Heart right ventricle (tissue), 16 donors: ENCODE data around the gene HLCS. TPM values are rescaled to one million over a fixed set of nuclear protein-coding genes. Genes with fewer than 3 reads are reported as not detected.

ENCODE experiments used
- ATAC-seq, 8 donors: fragments of 200-7000 bp; cut with Tn5 transposase; one replicate each; pipeline ENCODE4 v1.9.1; 2020; ENCODE audit warnings: mild to moderate bottlenecking in 8 of 8, moderate library complexity in 8 of 8, moderate number of reproducible peaks in 1 of 8
- DNase-seq, 2 donors: peaks; one replicate each; pipeline ENCODE4 v3.0.0-alpha.2; 2020
- H3K27ac ChIP-seq, 10 donors: fragments of 200-600 bp; sonication (generic) in 2 of 10; one replicate each; pipeline versions ENCODE4 v1.5.0 to v1.8.0; 2020 to 2022; ENCODE audit warnings: mild to moderate bottlenecking in 3 of 10
- H3K27me3 ChIP-seq, 7 donors: fragments of 200-600 bp; one replicate each; pipeline ENCODE4 v1.8.0; 2021 to 2022; ENCODE audit warnings: mild to moderate bottlenecking in 2 of 7
- H3K36me3 ChIP-seq, 9 donors: fragments of 200-600 bp; sonication (generic) in 1 of 9; one replicate each; pipeline versions ENCODE4 v1.5.0 to v1.8.0; 2020 to 2022; ENCODE audit warnings: mild to moderate bottlenecking in 2 of 9
- H3K4me1 ChIP-seq, 9 donors: fragments of 200-600 bp; sonication (generic) in 1 of 9; one replicate each; pipeline versions ENCODE4 v1.5.0 to v1.8.0; 2020 to 2022; ENCODE audit warnings: mild to moderate bottlenecking in 4 of 9
- H3K4me3 ChIP-seq, 10 donors: fragments of 200-600 bp; sonication (generic) in 2 of 10; one replicate each; pipeline versions ENCODE4 v1.5.0 to v1.8.0; 2020 to 2022; ENCODE audit warnings: mild to moderate bottlenecking in 7 of 10, moderate library complexity in 2 of 10
- H3K9me3 ChIP-seq, 11 donors: fragments of 200-600 bp in 10 of 11; sonication (generic) in 2 of 11; one replicate each; pipeline versions ENCODE4 v1.5.0 to v1.8.0; 2013 to 2022; ENCODE audit warnings: mild to moderate bottlenecking in 2 of 11, control low read depth in 1 of 11, moderate library complexity in 1 of 11
- WGBS, 2 donors: extraction: QIAGEN DNeasy Blood & Tissue Kit; methylation state at CpG; one replicate each; pipeline ENCODE4 v1.1.7; 2013; ENCODE audit warnings: inconsistent platforms in 1 of 2; 5-methylcytosine and 5-hydroxymethylcytosine counted together
- intact Hi-C, 10 donors: fragments of 100-400 bp; cut with DNase I; formaldehyde crosslinking; loops; one replicate each; pipeline versions ENCODE4 v1.11.1 to v1.14.2; 2022
- polyA plus RNA-seq, 2 donors: library from polyadenylated mRNA; stranded (reverse); fragments of 200-250 nt; gene quantifications; one replicate each; pipeline ENCODE4 v1.2.3, GENCODE V29; 2013
- total RNA-seq, 10 donors: library from RNA; stranded (reverse); fragmentation: NEBNext Ultra II Directional in 3 of 10; extraction: Animal tissue kit (Norgen Biotek cat#: 25700) in 3 of 10; gene quantifications; one replicate each; pipeline versions ENCODE4 v1.2.1 to v1.2.4, GENCODE V29; 2021 to 2023
- TF ChIP-seq, protein P1 (sequence below), 9 donors: fragments of 200-600 bp; sonication (generic) in 2 of 9; IDR thresholded peaks; one replicate each; pipeline versions ENCODE4 v1.5.0 to v1.8.0; 2021 to 2022; ENCODE audit warnings: antibody characterized with exemption in 9 of 9, mild to moderate bottlenecking in 5 of 9, moderate library complexity in 1 of 9
- donor health status: Arrhythmogenic right ventricular cardiomyopathy.
- donor health status: ischemic (EF 13 %, LVEDD 7.1; RV severe dilation, severe dysfunction).
- donor health status: healthy with polysubstance abuse.
- donor health status: DM: no; HTN: yes; CAD: no.
- donor health status: DM: no; HTN: no; CAD: no.
- donor health status: ischemic (EF 25% LVEDD 6.9; RV normal size, moderate dysfunction).
- donor health status: ischemic (EF 25% LVEDD 5.7; RV mildly dilated, moderate dysfunction).
- donor health status: healthy.
- donor health status: DM: yes; HTN: yes; CAD: no.
- donor health status: Ischemic cardiomyopathy.
- donor health status: ischemic (EF 35%, LVEDD 5.7; RV mildly dilated, moderate dysfunction).
- donor health status: nonischemic (EF 11% LVEDD 7.7; RV severe dilation, severe dysfunction).
- donor health status: DM: yes; HTN: yes; CAD: no.
- donor health status: PGD.
- donor health status: ischemic (EF 29% LVEDD 5.4; RV normal size, mild dysfunction).
- donor health status: nonischemic (EF 23%, LVEDD 6.1; RV moderate dilation, normal function).

HLCS gene
- total and polyA plus RNA-seq, 12 donors = 2.0 to 9.6 (median 6.7) TPM

DNA sequence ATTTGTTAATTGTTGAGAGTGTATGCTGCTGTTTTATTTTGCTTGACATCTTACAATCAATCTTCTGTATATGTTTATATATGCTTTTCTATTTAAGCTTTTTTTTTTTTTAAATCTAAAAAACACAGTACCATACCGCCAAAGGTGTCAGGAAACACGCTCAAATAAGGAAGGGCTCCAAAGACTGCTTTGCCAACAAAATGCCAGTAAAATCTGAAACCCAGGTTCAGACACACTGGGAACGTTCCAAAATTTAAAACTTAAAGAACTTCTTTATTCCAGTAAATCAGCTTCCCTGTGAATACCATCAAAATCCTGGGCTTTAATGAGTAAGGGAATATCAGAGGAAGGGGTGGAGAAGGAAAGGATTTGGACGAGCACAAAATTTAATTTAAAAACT lies 180.3 kb downstream of the HLCS start:
- DNase-seq (no peak), ATAC-seq (no peak)
- peaks cover 0 to 19% (median 9%) of the 10 kb centered on the region in 9 donors for H3K4me1 ChIP-seq
- H3K4me3 ChIP-seq = no peak overlapping the region
- intact Hi-C loops = no loop called here
- H3K9me3 ChIP-seq = no peaks in the 10 kb centered on the region
- 86 to 91% methylated on average over 4 of the region's 4 CpGs for WGBS, 2 donors
- TF ChIP-seq, protein P1, sequence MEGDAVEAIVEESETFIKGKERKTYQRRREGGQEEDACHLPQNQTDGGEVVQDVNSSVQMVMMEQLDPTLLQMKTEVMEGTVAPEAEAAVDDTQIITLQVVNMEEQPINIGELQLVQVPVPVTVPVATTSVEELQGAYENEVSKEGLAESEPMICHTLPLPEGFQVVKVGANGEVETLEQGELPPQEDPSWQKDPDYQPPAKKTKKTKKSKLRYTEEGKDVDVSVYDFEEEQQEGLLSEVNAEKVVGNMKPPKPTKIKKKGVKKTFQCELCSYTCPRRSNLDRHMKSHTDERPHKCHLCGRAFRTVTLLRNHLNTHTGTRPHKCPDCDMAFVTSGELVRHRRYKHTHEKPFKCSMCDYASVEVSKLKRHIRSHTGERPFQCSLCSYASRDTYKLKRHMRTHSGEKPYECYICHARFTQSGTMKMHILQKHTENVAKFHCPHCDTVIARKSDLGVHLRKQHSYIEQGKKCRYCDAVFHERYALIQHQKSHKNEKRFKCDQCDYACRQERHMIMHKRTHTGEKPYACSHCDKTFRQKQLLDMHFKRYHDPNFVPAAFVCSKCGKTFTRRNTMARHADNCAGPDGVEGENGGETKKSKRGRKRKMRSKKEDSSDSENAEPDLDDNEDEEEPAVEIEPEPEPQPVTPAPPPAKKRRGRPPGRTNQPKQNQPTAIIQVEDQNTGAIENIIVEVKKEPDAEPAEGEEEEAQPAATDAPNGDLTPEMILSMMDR (IDR thresholded peaks at IDR 0.05) = no peak
- no peaks in the 10 kb centered on the region for H3K36me3 ChIP-seq
- no peak overlapping the region for H3K27ac ChIP-seq
- no peaks in the 10 kb centered on the region for H3K27me3 ChIP-seq

GRCh38 chr21:36785615-36786014 lies 180.9 kb downstream of the HLCS start:
- no peaks in the 10 kb centered on the region for H3K27me3 ChIP-seq
- intact Hi-C loops = no loop called here
- TF ChIP-seq, protein P1 (IDR thresholded peaks at IDR 0.05) = no peak
- WGBS, 2 donors = 73% methylated on average over 2 of the region's 2 CpGs
- H3K27ac ChIP-seq = no peak overlapping the region
- DNase-seq (no peak), ATAC-seq (no peak)
- H3K4me3 ChIP-seq = no peak overlapping the region
- H3K36me3 ChIP-seq = no peaks in the 10 kb centered on the region
- H3K4me1 ChIP-seq = peaks cover 0 to 19% (median 9%) of the 10 kb centered on the region in 9 donors
- H3K9me3 ChIP-seq = no peaks in the 10 kb centered on the region

GRCh38 chr21:36784947-36785346 lies 181.5 kb downstream of the HLCS start:
- TF ChIP-seq, protein P1 (IDR thresholded peaks at IDR 0.05) = no peak
- intact Hi-C loops = no loop called here
- Histone ChIP-seq H3K9me3 (no peaks in the 10 kb centered on the region), H3K4me3 (no peak overlapping the region), H3K27ac (no peak overlapping the region), H3K27me3 (no peaks in the 10 kb centered on the region), H3K4me1 (peaks cover 0 to 19% (median 9%) of the 10 kb centered on the region in 9 donors), H3K36me3 (no peaks in the 10 kb centered on the region)
- peak; percentile 80 to 98 (median 93) for ATAC-seq
- peak; percentile 49 to 57 for DNase-seq
- 53 to 74% methylated on average over 12 of the region's 12 CpGs for WGBS, 2 donors

- H3K4me3 ChIP-seq = no peak overlapping the region
- ATAC-seq (no peak), DNase-seq (no peak)
- TF ChIP-seq, protein P1 (IDR thresholded peaks at IDR 0.05) = no peak
- H3K4me1 ChIP-seq = peaks cover 0 to 19% (median 9%) of the 10 kb centered on the region in 9 donors
- intact Hi-C loops = no loop called here
- H3K36me3 ChIP-seq = no peaks in the 10 kb centered on the region
- H3K9me3 ChIP-seq = no peaks in the 10 kb centered on the region
- WGBS, 2 donors = 91 to 93% methylated on average over 8 of the region's 8 CpGs
- no peak overlapping the region for H3K27ac ChIP-seq
- H3K27me3 ChIP-seq = no peaks in the 10 kb centered on the region
These were observed 182.7 kb downstream of the HLCS start for GRCh38 chr21:36783612-36784374.
